IPS-NIHi7 (cell line): Measurements from ENCODE around the gene G6PD.
"Not testable (repeated sequence)": the region's sequence is repeated elsewhere in the genome, so short reads cannot be mapped to it uniquely, and the experiment has no call there.

Source experiments
- DNase-seq: peaks from one replicate; pipeline ENCODE4 v3.0.0; 2012; ENCODE audit warnings: mixed read lengths; ENCODE audit errors: extremely low spot score

Gene G6PD

DNA sequence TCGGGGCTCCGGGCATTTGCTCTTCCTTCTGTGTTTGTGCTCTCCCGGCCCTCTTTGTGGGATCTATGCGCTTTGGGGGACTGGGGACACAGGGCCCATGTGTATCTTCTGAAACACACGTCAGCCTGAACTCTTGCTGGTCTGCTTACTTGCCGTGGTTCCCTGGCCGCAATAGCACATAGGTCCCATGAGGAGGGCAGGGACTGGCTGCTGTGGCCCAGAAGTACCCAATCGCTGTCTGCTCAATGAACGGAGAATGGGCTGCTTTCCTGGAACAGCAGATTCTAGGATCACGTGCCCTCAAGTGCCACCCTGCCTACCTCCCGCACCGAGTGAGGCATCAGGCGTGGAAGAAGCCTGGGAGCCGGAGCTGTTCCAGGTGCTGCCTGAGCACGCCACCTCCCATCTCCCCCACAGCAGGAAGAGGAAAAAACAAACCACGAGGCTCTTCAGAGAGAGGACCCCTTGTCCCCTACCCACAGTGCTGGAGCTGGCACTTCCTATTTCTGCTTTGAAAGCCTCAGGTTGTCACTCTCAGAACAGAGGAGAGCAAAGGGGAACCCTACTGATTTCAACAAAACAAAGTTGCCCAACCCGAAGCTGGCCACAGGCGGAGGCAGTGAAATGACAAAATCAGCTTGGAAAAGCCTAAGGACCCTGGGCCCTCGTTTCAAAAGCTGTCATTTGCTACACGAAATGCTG is 3.8 kb downstream of the G6PD start:
- DNase-seq: no peak

GRCh38 chrX:154541896-154542722 is 4.5 kb downstream of the G6PD start:
- DNase-seq: no peak

DNA sequence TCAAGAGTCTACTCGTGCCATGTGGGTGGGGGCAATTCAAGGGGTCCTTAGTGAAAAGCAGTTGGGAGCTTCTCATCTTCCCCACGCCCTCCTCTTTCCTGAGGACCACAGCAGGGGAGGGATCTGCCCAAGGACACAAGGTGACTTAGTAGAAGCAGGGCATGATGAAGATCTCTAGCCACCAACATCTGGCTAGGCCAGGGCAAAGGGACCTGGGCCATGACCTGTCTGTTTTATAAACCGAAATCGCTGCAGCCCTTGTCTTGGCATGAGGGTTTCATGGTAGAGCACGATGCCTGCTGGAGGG is 5.1 kb downstream of the G6PD start:
- DNase-seq: no peak

DNA sequence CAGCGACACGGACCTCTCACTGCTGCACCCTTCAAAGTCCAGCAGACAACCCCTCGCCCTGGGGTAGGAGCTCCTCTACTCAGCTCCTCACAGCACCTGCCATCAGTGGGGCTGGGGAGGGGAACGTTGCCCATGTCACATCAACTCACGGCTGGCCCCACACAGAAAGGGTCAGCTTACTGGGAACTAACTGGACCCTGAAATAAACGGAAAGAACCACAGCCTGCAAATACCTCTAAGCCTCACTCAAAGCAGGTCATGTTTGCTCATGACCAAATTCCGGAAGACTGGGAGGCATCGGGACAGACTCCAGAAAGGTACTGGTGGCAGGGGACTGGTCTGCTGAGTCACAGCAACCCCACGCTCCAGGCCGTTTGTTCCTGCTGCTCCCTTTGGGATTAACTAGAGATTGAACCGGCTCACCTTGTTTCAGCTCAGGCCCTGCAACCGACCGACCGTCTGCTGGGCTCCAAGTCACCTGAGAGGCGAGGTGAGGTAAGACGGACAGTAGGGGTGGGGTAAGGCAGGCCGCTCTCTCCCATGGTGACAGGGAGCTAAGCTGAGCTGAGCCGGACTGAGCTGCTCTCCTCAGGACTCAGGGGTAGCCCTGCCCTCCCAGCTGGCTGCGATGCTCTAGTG is 5.6 kb downstream of the G6PD start:
- DNase-seq: no peak

GRCh38 chrX:154540365-154540764 is 6.3 kb downstream of the G6PD start:
- not testable (repeated sequence) for DNase-seq

GRCh38 chrX:154539077-154539476 is 7.6 kb downstream of the G6PD start:
- no peak for DNase-seq

- no peak for DNase-seq
These were observed 10.8 kb downstream of the G6PD start for GRCh38 chrX:154535892-154536291.

- peak; percentile 74 for DNase-seq
These were observed 11.9 kb downstream of the G6PD start for GRCh38 chrX:154534526-154535322.

GRCh38 chrX:154532690-154533089 is 14.0 kb downstream of the G6PD start:
- DNase-seq: no peak

DNA sequence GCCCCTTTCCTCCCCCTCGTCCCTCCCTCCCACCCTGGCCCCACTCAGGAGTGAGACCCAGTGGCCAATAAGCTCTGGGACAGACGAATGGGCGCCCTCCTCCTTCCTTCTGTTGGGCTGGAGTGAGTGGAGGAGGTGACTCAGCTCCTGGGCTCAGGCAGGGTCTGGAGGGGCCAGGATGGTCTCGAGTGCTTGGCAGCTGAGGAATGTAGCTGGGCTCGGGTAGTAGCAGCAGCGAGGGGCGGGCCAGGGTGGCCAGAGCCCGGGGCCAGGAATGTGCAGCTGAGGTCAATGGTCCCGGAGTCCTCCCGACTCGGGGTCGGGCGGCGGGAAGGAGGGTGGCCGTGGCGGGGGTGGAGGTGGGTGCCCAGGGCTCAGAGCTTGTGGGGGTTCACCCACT is 15.0 kb downstream of the G6PD start:
- DNase-seq: no peak

DNA sequence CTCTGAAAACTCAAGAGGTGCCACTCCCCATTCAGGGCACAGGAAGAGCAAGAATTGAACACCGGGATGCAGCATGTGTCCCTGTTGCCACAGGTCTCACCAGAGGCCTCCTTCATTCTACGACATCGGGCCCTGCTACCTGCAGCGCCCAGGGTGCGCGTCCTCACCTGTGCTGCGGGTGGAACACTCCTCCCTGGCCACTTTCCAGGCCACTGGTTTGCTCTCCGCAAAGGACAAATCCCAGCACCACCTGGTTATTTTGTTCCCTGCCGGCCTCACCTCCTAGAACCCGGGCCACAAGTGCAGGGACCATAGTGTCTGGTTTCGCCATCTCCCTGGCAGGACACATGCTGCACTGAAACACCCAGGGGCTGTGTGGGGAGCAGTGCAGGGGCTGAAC is 16.4 kb downstream of the G6PD start:
- no peak for DNase-seq

- DNase-seq: no peak
These were observed 17.4 kb downstream of the G6PD start for GRCh38 chrX:154529206-154529612.

DNA sequence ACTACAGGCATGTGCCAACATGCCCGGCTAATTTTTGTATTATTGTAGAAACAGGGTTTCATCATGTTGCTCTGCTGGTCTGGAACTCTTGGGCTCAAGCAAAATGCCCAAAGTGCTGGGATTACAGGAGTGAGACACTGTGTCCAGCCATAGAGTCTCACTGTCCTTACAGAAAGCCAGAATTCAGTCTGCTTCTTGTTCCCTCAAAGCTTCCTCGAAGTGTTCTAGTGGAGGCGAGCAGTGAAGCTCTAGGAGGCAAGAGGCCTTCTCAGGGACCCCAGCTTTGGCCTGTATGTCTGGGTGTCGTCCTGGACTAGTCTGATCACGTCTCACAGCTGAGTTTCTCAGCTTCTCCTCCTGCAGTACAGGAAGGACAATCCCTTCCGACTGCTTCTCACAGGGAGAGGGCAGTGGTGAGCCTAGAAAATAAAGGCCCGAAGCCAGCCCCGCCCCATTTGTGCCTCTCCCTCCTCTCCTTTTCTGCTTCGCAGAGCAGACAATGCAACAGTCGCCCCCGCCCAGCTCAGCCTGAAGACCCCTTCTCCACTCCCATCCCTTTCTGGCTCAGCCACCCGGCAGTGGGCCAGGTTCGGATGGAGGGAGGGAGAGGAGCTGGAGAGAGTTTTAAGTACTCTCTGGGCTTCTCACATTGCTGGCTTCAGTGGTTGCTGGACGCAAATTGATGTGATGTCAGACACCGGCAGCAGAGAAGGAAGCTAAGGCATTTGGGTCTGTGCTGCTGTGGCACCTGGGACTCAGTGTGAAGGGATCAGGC is 19.6 kb downstream of the G6PD start:
- peak; percentile 62 for DNase-seq

DNA sequence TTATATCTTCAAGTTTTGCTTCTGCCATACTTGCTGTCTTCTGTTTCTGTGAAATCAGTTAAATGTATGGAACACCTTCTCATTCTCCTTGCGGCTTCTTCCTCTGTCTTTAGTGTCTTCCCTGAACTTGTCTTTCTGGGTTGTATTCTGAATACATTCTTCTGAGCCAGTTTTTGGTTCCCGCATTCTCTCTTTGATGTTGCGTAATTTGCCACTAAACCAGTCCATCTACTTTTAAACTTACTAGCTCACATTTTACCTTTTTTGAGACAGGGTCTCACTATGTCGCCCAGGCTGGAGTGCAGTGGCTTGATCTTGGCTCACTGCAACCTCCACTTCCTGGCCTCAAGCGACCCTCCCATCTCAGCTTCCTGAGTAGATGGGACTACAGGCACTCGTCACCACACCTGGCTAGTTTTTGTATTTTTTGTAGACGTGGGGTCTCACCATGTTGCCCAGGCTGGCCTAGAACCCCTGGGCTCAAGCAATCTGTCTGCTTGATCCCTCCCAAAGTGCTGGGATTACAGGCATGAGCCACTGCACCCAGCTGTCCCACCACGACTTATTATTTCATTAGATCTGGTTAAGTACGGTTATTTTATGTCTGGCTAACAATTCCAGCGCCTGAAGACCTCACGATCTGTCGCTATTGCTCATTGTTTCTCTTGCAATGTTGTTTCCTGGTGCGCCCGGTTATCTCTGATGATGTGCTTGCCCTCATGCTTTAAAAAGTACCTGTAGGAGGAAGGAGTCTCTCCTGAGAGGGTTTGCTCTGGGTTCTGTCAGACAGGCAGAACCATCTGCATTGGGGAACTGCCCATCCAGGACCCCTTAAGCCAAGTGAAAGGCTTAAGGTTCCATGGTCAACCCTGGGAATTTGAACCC is 20.8 kb downstream of the G6PD start:
- no peak for DNase-seq

- DNase-seq: no peak
These were observed 27.3 kb downstream of the G6PD start for GRCh38 chrX:154519389-154519788.

- DNase-seq: no peak
These were observed 29.4 kb downstream of the G6PD start for GRCh38 chrX:154517101-154517781.

DNA sequence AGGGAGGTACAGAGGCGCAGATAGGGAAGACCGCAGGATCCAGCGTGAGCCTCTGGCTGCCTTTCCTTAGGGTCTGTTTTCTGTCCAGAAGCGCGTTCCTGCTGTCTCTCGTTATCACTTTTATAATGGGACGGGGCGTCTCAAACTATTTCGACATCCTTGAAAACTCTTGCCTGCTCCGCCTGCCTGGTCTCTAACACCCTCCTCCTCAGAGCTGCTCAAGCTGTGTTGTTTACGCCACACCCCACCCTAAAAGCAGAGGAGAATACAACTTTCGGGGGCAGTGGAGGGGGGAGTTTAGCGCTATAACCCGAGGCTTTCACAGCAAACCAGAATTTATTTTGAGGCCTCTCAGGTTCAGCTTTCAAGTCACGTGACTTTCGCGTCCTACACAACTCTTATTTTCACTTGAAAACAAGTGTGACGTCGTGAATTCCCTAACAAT is 30.0 kb downstream of the G6PD start:
- no peak for DNase-seq

DNA sequence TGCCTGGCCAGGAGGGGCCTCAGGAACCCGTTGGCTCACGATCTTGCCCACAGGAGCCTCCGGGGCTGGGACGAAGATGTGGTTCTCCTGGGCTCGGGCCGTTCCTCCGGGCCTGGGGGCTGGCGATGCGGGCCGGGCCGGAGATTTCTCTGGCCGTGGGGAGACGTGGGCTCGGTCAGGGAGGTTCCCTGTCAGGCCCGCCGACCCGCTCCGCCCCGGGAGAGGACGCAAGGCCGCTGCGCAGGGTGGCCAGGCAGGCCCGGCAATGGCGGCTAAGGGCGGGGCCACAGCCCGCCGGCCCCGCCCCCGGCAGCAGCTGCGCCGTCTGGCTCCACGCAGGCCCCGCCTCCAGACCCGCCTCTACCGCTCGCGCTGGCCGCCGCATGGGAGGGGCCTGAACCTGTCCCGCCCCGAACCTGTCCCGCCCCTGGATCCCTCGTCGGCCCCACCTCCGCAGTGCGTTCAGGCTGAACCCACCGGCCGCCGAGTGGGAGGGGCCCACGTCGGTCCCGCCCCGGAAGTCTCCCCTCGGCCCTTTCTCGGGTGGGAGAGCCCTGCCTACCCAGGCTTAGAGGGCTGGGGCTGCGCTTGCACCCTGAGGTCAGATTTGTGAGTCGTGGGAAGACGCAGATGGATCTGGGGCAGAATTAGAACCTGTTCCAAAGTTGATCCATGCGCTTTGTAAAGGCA is 30.5 kb downstream of the G6PD start, which contains the start of gene FAM3A:
Gene FAM3A, minus strand, starts transcription at position 267 of the 690 bp plus-strand sequence. CDS start 460 bp downstream, outside the sequence.
- peak; percentile 72 for DNase-seq
